ENCODE results near the gene FOXP1.
A peak's percentile ranks its signal among the peaks of the same experiment; 100 is the strongest.

FOXP1 gene

DNA sequence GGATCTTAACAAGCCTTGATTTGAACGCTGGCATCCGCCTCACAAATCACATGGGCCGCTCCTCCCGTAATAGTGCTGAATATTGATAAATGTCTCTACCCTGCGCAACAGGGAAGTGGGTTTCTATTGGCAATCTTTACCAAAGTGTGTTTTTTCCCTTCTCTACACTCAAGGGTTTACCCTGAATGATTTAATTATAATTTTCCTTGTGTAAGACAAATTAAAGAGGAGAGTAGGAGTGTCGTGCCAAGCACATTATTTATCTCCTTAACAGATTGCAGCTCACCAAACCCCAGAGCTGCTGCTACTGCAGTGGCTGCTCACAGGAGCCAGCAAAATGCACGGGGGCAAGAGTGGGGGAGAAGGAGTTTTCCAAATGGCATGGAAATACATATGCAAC lies 545.8 kb downstream of the FOXP1 start:
- TF ChIP-seq, protein P1, sequence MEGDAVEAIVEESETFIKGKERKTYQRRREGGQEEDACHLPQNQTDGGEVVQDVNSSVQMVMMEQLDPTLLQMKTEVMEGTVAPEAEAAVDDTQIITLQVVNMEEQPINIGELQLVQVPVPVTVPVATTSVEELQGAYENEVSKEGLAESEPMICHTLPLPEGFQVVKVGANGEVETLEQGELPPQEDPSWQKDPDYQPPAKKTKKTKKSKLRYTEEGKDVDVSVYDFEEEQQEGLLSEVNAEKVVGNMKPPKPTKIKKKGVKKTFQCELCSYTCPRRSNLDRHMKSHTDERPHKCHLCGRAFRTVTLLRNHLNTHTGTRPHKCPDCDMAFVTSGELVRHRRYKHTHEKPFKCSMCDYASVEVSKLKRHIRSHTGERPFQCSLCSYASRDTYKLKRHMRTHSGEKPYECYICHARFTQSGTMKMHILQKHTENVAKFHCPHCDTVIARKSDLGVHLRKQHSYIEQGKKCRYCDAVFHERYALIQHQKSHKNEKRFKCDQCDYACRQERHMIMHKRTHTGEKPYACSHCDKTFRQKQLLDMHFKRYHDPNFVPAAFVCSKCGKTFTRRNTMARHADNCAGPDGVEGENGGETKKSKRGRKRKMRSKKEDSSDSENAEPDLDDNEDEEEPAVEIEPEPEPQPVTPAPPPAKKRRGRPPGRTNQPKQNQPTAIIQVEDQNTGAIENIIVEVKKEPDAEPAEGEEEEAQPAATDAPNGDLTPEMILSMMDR (IDR thresholded peaks at IDR 0.05; ENCODE audit: insufficient read depth, low read length, poor library complexity, severe bottlenecking), result no peak
- no peaks in the 10 kb centered on the region for H3K27me3 ChIP-seq (replicated peaks; ENCODE audit: control insufficient read depth, insufficient read depth, low read length)
- no peak overlapping the region for H3K4me3 ChIP-seq (replicated peaks; ENCODE audit: low read depth, low read length)
- no peaks in the 10 kb centered on the region for H3K36me3 ChIP-seq (ENCODE audit: control insufficient read depth, insufficient read depth, low read length)
- no peak for DNase-seq (ENCODE audit: extremely low read depth, insufficient read length)

DNA sequence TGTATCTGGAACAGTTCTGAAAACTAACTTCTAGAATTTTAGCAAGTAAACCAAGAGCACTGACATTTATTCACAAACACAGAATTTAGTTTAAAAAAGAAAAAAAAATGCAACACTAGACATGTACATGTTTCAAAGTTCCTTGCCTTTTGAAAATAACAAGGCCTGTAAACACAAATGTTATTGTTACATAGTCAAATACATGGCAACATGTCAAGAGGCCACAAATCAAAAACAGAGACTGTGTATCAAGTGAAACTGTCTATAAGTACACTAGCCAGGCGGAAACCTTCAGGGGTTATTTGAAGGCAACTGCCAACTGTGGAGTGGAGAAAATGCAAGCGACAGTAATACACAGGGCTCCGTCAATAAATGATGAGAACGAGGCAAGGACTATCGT lies 547.6 kb downstream of the FOXP1 start:
- no peak for DNase-seq (ENCODE audit: extremely low read depth, insufficient read length)
- Histone ChIP-seq H3K27me3 (replicated peaks; ENCODE audit: control insufficient read depth, insufficient read depth, low read length) (no peaks in the 10 kb centered on the region), H3K36me3 (ENCODE audit: control insufficient read depth, insufficient read depth, low read length) (no peaks in the 10 kb centered on the region), H3K4me3 (replicated peaks; ENCODE audit: low read depth, low read length) (no peak overlapping the region)
- TF ChIP-seq, protein P1 (IDR thresholded peaks at IDR 0.05; ENCODE audit: insufficient read depth, low read length, poor library complexity, severe bottlenecking), result no peak

DNA sequence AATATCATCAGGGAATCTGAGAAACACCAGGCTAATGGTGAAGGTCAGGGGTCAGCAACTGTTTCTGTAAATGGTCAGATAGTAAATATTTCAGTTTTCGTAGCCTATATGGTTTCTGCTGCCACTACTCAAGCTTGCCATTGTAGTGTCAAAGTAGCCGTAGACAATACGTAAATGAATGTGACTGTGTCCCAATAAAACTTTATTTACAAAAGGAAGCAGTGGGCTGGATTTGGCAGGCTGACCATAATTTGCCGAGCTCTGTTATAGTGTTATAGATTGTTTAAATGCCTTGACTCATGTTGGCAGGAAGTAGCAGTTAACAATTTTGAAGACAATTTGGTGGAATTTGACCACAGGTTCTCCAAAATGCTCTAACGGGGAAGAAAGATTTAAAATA lies 548.2 kb downstream of the FOXP1 start:
- no peak overlapping the region for H3K4me3 ChIP-seq (replicated peaks; ENCODE audit: low read depth, low read length)
- H3K27me3 ChIP-seq (replicated peaks; ENCODE audit: control insufficient read depth, insufficient read depth, low read length), result no peaks in the 10 kb centered on the region
- no peak for DNase-seq (ENCODE audit: extremely low read depth, insufficient read length)
- TF ChIP-seq, protein P1 (IDR thresholded peaks at IDR 0.05; ENCODE audit: insufficient read depth, low read length, poor library complexity, severe bottlenecking), result no peak
- H3K36me3 ChIP-seq (ENCODE audit: control insufficient read depth, insufficient read depth, low read length), result no peaks in the 10 kb centered on the region

DNA sequence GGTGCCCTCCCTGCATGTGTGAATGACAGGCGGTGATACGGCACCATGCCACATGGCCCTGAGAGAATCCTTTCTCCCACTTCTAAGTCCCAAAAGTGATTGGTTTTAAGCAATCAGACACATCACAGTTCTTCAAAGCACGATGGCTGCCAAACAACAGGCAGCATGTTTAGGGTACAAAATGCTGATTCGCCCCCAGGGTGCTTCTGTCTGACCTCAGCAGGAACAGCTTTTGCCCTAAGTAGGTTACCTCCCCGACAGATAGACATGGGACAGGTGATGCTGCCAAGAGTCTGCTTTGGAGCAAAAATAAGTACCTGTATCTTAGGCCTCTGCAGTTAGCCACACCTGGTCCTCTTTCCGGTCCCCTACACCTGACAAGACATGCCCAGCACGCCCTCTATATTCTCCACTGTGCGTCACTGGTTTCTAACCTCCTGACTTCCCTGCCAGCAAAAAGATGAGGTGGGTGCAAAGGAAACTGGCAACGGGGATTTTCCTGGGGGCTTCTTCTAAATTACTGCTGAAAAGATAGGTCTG lies 549.8 kb downstream of the FOXP1 start:
- Histone ChIP-seq H3K27me3 (replicated peaks; ENCODE audit: control insufficient read depth, insufficient read depth, low read length) (no peaks in the 10 kb centered on the region; the same call in 1 of the 2 replicates), H3K4me3 (replicated peaks; ENCODE audit: low read depth, low read length) (no peak overlapping the region), H3K36me3 (ENCODE audit: control insufficient read depth, insufficient read depth, low read length) (no peaks in the 10 kb centered on the region)
- TF ChIP-seq, protein P1 (IDR thresholded peaks at IDR 0.05; ENCODE audit: insufficient read depth, low read length, poor library complexity, severe bottlenecking), result no peak
- DNase-seq (ENCODE audit: extremely low read depth, insufficient read length), result no peak

- H3K36me3 ChIP-seq (ENCODE audit: control insufficient read depth, insufficient read depth, low read length), result no peaks in the 10 kb centered on the region
- no peaks in the 10 kb centered on the region; the same call in 1 of the 2 replicates for H3K27me3 ChIP-seq (replicated peaks; ENCODE audit: control insufficient read depth, insufficient read depth, low read length)
- no peak overlapping the region for H3K4me3 ChIP-seq (replicated peaks; ENCODE audit: low read depth, low read length)
- peak; percentile 18 for DNase-seq (ENCODE audit: extremely low read depth, insufficient read length)
- TF ChIP-seq, protein P1 (IDR thresholded peaks at IDR 0.05; ENCODE audit: insufficient read depth, low read length, poor library complexity, severe bottlenecking), result no peak
Observed at GRCh38 chr3:71031914-71032521, 551.5 kb downstream of the FOXP1 start.
